Gastroesophageal sphincter (tissue), 3 donors: ENCODE measurements around the gene CCSER1.

Source experiments
- EP300 ChIP-seq: sonication (generic); formaldehyde crosslinking; IDR thresholded peaks from one replicate; pipeline ENCODE4 v1.6.1; 2017; ENCODE audit warnings: antibody characterized with exemption, mild to moderate bottlenecking
- POLR2A ChIP-seq, 2 donors: fragments of 450-650 bp; IDR thresholded peaks; one replicate each; pipeline ENCODE4 v1.6.1; 2017; ENCODE audit warnings: antibody characterized with exemption in 2 of 2, mild to moderate bottlenecking in 2 of 2, moderate library complexity in 1 of 2
- POLR2AphosphoS5 ChIP-seq: sonication (generic); formaldehyde crosslinking; IDR thresholded peaks from one replicate; pipeline ENCODE4 v1.6.1; 2017; ENCODE audit warnings: antibody characterized with exemption
- TF ChIP-seq, protein P1 (sequence below), 4 experiments: fragments of 200-600 bp in 2 of 4; fragments of 450-650 bp in 2 of 4; sonication (generic) in 1 of 4; IDR thresholded peaks; one replicate each; pipeline ENCODE4 v1.5.1; 2017 to 2019; ENCODE audit warnings: antibody characterized with exemption in 4 of 4, mild to moderate bottlenecking in 2 of 4, moderate library complexity in 2 of 4

DNA sequence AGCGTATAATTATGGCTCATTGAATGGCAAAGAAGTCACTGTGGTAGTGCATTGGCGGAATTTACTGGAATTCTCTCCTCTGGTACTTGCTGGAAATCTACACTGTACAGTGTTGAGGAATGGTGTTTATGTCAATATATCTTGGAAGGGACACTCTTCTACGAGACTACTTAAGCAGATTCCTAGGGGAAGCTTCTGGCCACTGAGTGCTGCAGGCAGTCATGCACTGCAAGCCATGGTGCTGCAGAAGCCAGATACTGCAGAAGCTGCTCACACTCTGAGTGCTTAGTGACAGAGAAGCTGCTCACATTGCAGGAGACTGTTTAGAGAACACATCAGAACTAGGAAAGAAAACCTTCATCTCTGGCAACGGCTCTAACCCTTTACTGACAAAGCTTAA lies 725.0 kb downstream of the CCSER1 start:
- TF ChIP-seq, protein P1, sequence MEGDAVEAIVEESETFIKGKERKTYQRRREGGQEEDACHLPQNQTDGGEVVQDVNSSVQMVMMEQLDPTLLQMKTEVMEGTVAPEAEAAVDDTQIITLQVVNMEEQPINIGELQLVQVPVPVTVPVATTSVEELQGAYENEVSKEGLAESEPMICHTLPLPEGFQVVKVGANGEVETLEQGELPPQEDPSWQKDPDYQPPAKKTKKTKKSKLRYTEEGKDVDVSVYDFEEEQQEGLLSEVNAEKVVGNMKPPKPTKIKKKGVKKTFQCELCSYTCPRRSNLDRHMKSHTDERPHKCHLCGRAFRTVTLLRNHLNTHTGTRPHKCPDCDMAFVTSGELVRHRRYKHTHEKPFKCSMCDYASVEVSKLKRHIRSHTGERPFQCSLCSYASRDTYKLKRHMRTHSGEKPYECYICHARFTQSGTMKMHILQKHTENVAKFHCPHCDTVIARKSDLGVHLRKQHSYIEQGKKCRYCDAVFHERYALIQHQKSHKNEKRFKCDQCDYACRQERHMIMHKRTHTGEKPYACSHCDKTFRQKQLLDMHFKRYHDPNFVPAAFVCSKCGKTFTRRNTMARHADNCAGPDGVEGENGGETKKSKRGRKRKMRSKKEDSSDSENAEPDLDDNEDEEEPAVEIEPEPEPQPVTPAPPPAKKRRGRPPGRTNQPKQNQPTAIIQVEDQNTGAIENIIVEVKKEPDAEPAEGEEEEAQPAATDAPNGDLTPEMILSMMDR (IDR thresholded peaks at IDR 0.05), result no peak
- no peak for TF ChIP-seq POLR2AphosphoS5
- TF ChIP-seq POLR2A (IDR thresholded peaks at IDR 0.05), result no peak
- no peak for TF ChIP-seq EP300
